ENCODE measurements around the gene PADI2. TPM values are rescaled to one million over a fixed set of nuclear protein-coding genes. Genes with fewer than 3 reads are reported as not detected.

The PADI2 gene
- total RNA-seq, 2 donors from 2014 or later = 0.11 to 0.12 TPM

GRCh38 chr1:17104782-17105181, 14.5 kb downstream of the PADI2 start:
- Mint-ChIP-seq H3K36me3 (no peaks in the 10 kb centered on the region), H3K27ac (no peak overlapping the region), H3K9me3 (no peaks in the 10 kb centered on the region)
- ATAC-seq = no peak
- no peak for DNase-seq (ENCODE audit: low spot score in 2 of 2)

DNA sequence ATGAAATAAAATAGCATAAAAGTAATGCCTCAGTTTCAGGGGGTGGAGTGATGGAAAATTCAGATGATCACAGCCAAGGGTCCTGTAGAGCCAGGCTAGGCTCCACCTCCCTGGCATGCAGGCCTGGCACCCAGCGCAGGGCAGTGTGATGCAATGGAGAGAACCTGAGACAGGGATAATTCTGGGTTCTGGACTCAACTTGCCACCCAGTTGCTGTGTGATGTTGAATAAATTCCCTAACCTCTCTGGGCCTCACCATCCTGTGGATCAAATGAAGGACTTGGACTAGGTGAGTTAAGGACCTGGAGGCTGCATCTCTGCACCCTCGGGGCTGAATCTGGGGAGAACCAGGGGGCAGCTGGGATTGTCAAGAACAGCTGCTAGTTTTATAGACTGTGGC, 17.0 kb downstream of the PADI2 start:
- H3K27ac Mint-ChIP-seq = no peak overlapping the region
- DNase-seq (ENCODE audit: low spot score in 2 of 2) (no peak), ATAC-seq (no peak)
- no peaks in the 10 kb centered on the region for H3K36me3 Mint-ChIP-seq
- H3K9me3 Mint-ChIP-seq = no peaks in the 10 kb centered on the region

GRCh38 chr1:17101261-17101660, 18.0 kb downstream of the PADI2 start:
- Mint-ChIP-seq H3K36me3 (no peaks in the 10 kb centered on the region), H3K27ac (no peak overlapping the region), H3K9me3 (no peaks in the 10 kb centered on the region)
- ATAC-seq = no peak
- no peak for DNase-seq (ENCODE audit: low spot score in 2 of 2)

DNA sequence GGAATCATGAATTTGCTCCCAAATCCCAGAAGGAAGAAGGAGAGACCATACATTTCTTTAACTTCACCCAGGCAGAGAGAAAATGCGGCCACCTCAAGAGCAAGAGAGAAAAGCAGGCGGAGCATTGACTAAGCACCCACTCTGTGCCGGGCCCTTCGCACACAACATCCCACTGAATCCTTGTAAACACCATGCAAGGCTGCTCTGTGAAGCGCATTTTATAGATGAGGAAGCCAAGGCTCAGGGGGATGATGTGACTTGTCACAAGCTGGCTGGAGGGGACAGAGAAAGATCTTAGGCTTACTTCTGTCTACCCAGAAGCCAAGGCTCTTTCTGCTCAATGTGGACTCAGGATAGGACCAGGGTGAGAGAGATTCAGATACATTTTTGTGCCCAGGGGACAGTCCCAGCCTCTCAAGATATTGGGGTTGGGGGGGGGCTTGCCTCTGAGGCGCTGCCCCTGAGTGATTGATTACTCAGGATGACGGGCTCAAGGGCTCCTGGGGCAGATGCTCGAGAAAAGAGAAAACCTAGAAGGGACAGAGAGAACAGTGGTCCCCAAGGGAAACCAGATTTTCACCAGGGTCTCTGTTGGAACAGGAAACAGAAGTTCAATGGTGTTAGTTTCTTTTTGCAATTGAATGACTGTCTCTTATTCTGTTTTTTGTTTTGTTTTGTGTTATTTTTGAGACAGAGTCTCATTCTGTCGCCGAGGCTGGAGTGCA, 19.5 kb downstream of the PADI2 start:
- H3K27ac Mint-ChIP-seq = no peak overlapping the region
- ATAC-seq = no peak
- DNase-seq (ENCODE audit: low spot score in 2 of 2) = no peak
- H3K9me3 Mint-ChIP-seq = no peaks in the 10 kb centered on the region
- H3K36me3 Mint-ChIP-seq = no peaks in the 10 kb centered on the region

DNA sequence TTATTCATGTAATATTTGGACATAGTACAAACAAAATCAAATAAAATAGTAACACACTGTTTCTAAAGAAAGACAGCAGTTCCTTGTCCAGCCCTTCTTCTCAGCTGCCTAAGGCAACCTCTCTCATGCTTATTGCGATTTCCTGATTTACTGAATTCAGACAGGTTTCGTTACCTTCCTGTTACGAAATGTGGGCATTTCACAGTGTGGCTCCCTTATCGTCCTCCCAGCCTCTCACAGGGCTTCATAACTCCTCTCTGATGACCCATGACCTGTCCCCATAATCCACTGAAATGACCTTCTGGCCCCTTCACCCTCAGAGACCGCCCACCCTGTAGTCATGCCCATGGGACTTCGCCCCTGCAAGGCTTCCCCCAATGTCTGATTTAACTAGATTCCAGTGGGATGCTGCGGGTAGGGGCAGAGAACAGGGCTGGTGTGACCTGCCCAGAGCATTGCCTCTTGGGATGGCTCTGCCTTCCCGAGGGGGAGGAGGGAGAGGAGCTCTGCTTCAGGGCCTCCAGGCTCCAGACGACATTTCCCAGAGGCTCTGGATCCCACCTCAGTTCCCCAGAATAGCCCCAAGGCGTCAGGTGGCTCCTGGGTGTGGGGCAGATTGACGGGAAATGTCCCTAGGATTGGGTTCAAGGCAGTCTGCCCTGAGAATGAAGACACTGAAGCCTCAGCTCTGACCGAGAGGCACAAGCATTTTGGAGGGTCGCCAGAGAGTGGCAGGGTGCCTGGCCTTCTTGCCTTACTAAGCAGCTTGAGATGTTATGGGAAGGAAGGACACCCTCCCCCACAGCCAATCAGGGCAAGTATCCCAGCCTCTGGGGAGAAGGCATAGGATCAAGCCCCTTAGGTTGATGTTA, 20.6 kb downstream of the PADI2 start:
- no peaks in the 10 kb centered on the region for H3K36me3 Mint-ChIP-seq
- DNase-seq (ENCODE audit: low spot score in 2 of 2) (no peak), ATAC-seq (no peak)
- H3K9me3 Mint-ChIP-seq = no peaks in the 10 kb centered on the region
- no peak overlapping the region for H3K27ac Mint-ChIP-seq

DNA sequence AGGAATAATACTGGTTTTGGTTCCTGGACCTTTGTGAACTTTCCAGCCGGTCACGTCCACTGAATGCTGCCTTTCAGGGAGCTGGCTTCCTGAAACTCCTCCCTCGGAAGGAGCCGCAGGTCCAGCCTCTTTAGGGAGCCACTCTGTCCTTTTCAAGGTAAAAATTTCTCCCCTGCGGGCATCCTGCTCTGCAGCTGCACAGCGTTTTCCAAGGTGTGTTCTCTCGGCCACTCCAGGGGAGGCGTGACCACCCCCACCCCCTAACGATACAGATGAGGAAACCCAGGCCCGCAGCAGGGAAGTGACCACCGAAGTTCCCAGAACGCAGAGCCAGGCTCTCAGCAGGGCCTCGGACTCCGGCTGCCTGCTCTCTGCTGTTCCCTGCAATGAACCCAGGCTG, 21.5 kb downstream of the PADI2 start:
- H3K27ac Mint-ChIP-seq = no peak overlapping the region
- H3K9me3 Mint-ChIP-seq = no peaks in the 10 kb centered on the region
- ATAC-seq (no peak), DNase-seq (ENCODE audit: low spot score in 2 of 2) (no peak)
- no peaks in the 10 kb centered on the region for H3K36me3 Mint-ChIP-seq

- DNase-seq (ENCODE audit: low spot score in 2 of 2) (no peak), ATAC-seq (no peak)
- H3K27ac Mint-ChIP-seq = no peak overlapping the region
- no peaks in the 10 kb centered on the region for H3K9me3 Mint-ChIP-seq
- H3K36me3 Mint-ChIP-seq = no peaks in the 10 kb centered on the region
Measured at GRCh38 chr1:17097147-17097546, 22.1 kb downstream of the PADI2 start.

DNA sequence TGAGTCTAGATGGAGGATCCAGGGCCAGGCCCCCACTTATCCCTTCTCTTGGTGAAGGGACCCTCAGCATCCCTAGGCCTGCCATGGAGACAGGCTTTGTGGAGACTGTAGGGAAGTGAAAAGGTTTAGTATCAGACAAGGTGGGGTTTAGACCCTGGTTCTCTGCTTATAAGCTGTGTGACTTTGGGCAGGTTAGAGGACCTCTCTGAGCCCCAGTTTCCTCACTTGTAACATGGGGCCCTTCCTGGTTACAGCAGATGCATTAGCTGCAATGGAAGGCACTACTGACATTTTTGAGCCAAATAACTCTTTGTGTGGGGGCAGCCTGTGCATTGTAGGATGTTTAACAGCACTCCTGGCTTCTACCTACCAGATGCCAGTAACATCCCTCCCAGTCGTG, 22.7 kb downstream of the PADI2 start:
- no peak for ATAC-seq
- DNase-seq (ENCODE audit: low spot score in 2 of 2) = no peak
- Mint-ChIP-seq H3K27ac (no peak overlapping the region), H3K36me3 (no peaks in the 10 kb centered on the region), H3K9me3 (no peaks in the 10 kb centered on the region)

DNA sequence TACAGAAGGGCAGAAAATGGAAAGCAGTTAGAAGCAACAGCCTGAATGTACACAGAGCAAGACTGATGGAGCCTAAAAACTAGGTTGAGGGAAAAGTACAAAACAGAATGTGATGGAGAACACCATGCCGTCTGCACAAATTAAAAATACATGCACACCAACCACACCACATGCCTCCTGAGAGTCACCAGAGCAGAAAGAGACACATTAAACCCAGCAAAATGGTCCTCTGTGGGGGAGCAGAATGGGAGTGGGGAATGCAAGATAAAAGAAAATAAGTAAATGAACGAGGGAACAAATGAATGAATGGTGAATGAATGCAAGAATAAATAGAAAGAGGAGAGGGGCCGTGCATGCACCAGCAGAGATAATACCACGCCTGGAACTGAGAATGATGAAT, 24.1 kb downstream of the PADI2 start:
- Mint-ChIP-seq H3K27ac (no peak overlapping the region), H3K9me3 (no peaks in the 10 kb centered on the region), H3K36me3 (no peaks in the 10 kb centered on the region)
- ATAC-seq (no peak), DNase-seq (ENCODE audit: low spot score in 2 of 2) (no peak)

GRCh38 chr1:17094664-17095063, 24.6 kb downstream of the PADI2 start:
- Mint-ChIP-seq H3K9me3 (no peaks in the 10 kb centered on the region), H3K27ac (no peak overlapping the region), H3K36me3 (no peaks in the 10 kb centered on the region)
- no peak for ATAC-seq
- no peak for DNase-seq (ENCODE audit: low spot score in 2 of 2)

DNA sequence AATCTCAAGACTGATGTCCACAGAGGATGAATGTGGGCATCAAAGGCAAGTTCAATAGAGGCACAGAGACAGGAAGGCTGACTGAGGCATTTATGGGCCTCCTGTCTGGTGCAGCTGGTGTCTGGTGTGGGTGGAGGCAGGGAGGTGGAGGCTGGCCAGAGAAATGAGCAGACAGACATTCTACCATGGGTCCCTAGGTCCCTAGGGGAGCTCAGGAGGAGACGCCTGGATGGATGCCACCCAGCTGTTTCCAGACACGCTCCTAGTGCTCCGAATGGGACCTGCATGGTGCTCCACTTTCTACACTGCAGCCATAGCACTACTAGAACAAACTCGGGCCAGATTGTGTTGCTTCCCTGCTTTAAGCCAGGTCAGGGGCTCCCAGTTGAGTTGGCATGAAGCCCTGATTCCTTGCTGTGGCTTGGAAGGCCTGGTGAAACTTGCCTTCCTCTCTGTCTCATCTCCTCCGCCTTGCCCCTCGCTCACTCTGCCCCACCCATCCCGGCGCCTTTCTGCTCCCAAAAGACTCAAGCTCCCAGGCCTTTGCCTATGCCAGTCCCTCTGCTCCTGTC, 25.3 kb downstream of the PADI2 start:
- no peaks in the 10 kb centered on the region for H3K9me3 Mint-ChIP-seq
- H3K27ac Mint-ChIP-seq = no peak overlapping the region
- DNase-seq (ENCODE audit: low spot score in 2 of 2) = no peak
- no peak for ATAC-seq
- H3K36me3 Mint-ChIP-seq = no peaks in the 10 kb centered on the region

DNA sequence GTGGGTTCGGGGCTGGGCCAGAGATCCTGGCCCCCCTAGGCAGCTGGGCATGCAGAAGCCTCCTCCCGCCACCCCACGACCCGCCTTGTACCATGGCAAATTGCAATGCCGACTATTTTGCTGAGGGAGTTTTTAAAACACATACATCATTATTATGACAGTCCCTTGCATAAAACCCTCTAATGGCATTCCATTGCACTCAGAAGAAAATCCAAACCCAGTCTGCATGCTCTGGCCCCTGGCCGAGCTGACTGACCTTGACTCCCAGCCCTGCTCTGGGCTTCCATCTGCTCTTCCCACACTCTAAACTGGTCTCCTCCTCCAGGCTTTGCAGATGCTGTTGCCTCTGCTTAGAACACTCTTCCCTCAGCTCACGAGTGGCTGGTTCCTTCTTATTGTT, 28.0 kb downstream of the PADI2 start:
- no peak overlapping the region for H3K27ac Mint-ChIP-seq
- no peak for ATAC-seq
- DNase-seq (ENCODE audit: low spot score in 2 of 2) = no peak
- no peaks in the 10 kb centered on the region for H3K36me3 Mint-ChIP-seq
- H3K9me3 Mint-ChIP-seq = no peaks in the 10 kb centered on the region

GRCh38 chr1:17089506-17089905, 29.7 kb downstream of the PADI2 start:
- H3K27ac Mint-ChIP-seq = no peak overlapping the region
- no peak for DNase-seq (ENCODE audit: low spot score in 2 of 2)
- H3K36me3 Mint-ChIP-seq = no peaks in the 10 kb centered on the region
- no peaks in the 10 kb centered on the region for H3K9me3 Mint-ChIP-seq
- ATAC-seq = no peak

DNA sequence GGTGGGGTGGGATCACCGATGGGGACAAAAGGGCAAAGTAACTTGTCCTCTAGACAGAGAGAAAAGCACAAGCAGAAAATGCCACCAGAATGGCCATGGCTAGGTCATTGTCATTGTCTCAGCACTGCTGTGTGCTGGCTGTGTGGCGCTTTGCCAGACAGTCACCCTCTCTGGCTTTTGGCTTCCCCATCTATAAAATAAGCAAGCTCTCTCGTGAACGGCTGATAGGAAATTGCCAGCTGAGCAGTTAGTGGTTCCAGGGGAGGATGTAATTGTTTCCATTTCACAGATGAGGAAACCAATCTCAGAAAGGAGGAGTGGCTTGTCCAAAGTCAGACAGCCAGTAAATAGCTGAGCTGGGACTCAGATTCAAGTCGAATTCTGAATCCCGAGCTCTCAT, 32.5 kb downstream of the PADI2 start:
- Mint-ChIP-seq H3K9me3 (no peaks in the 10 kb centered on the region), H3K36me3 (no peaks in the 10 kb centered on the region), H3K27ac (no peak overlapping the region)
- ATAC-seq = no peak
- no peak for DNase-seq (ENCODE audit: low spot score in 2 of 2)

DNA sequence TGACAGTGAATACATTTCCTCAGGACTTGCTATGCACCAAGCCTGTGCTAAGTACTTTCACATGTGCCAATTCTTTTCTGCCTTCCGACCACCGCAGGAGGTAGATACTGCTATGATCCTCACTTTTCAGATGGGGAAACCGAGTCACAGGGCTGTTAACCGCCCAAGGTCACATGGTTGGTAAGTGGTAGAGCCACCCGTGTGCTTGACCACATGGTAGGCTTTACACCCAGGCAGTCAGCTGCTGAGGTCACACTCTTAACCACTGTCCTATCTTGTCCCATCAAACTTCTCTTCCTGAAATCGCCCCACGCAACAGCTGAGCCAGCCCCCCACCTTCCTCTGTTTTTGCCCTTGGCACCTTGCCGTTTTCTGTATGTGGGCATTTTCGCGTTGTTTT, 34.5 kb downstream of the PADI2 start:
- DNase-seq (ENCODE audit: low spot score in 2 of 2) = no peak
- ATAC-seq = no peak
- Mint-ChIP-seq H3K9me3 (no peaks in the 10 kb centered on the region), H3K27ac (no peak overlapping the region), H3K36me3 (no peaks in the 10 kb centered on the region)

DNA sequence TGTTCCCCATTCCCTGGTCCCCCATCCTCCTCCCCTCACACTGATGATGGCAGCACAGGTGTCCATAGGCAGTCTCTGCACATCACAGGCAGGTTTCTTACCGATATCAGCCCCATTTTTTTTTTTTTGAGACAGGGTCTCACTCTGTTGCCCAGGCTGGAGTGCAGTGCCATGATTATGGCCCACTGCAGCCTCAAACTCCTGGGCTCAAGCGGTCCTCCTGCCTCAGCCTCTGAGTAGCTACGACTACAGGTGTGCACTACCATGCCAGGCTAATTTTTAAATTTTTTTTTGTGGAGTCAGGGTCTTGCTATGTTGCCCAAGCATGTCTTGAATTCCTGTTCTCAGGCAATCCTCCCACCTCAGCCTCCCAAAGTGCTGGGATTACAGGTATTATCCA, 36.5 kb downstream of the PADI2 start:
- Mint-ChIP-seq H3K27ac (no peak overlapping the region), H3K36me3 (no peaks in the 10 kb centered on the region), H3K9me3 (no peaks in the 10 kb centered on the region)
- DNase-seq (ENCODE audit: low spot score in 2 of 2) (no peak), ATAC-seq (no peak)

DNA sequence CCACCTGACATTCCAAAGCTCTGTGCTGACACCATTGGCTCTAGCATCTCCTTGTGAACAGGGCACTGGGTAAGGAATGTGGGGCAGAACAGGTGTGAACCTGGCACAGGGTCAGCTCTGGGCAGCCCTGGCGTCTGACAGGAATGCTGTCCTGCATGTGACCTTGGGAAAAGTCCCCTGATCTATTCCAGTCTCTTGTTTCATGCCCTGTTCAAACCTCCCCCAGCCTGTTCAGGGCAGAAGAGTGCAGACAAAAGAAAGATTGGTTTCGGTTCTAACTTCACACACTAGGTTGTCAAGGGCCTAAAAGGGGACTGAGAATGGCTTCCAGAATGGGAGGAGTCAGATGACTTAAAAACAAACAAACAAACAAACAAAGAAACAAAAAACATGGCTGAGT, 37.8 kb downstream of the PADI2 start:
- no peaks in the 10 kb centered on the region for H3K9me3 Mint-ChIP-seq
- ATAC-seq = no peak
- DNase-seq (ENCODE audit: low spot score in 2 of 2) = no peak
- H3K27ac Mint-ChIP-seq = no peak overlapping the region
- H3K36me3 Mint-ChIP-seq = no peaks in the 10 kb centered on the region

DNA sequence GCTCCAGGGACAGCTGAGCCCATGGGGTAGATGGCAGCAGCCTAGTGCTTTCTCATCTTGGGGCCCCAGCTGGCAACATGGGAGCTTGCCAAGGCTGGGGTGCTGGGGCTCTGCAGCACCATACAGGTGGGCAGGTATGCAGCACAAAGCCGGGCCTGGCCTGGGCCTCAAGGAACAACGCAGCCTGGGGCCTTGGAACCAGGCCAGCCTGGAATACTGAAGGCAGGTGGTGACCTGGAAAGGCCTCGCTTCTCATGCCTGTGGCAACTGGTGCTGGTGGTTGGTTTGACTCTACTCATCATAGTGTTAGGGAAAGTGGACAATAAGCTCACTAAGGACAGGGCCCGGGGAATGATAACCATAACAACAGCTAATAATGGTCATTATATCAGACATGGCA, 38.4 kb downstream of the PADI2 start:
- H3K36me3 Mint-ChIP-seq = no peaks in the 10 kb centered on the region
- ATAC-seq (no peak), DNase-seq (ENCODE audit: low spot score in 2 of 2) (no peak)
- H3K27ac Mint-ChIP-seq = no peak overlapping the region
- no peaks in the 10 kb centered on the region for H3K9me3 Mint-ChIP-seq
